Natural killer cell treated with Interleukin-12 subunit alpha and Interleukin-12 subunit beta and Interleukin-15 and Interleukin-18, amount 100 ng/mL, for 72 hours (primary cell): Measurements from ENCODE around the gene VPS35L. TPM values are rescaled to one million over a fixed set of nuclear protein-coding genes. Genes with fewer than 3 reads are reported as not detected.
"Not testable (repeated sequence)": the region's sequence is repeated elsewhere in the genome, so short reads cannot be mapped to it uniquely, and the experiment has no call there.

Experiments
- ATAC-seq, 2 donors: fragments of 150-1000 bp; cut with Tn5 transposase in 1 of 2; sonication (Bioruptor Pico), chemical (Tn5 transposase) in 1 of 2; 2 replicates each; pipeline ENCODE4 v1.10.0; 2021
- DNase-seq: peaks from one replicate; pipeline ENCODE4 v3.0.0; 2022; ENCODE audit warnings: low spot score
- H3K27ac Mint-ChIP-seq, 2 donors: 1 replicate in 1 of 2; 2 replicates in 1 of 2; pipeline ENCODE4 v1.8.0; 2022; ENCODE audit warnings: mixed read lengths in 2 of 2, mild to moderate bottlenecking in 1 of 2, moderate library complexity in 1 of 2
- H3K27me3 Mint-ChIP-seq, 2 donors: 1 replicate in 1 of 2; 2 replicates in 1 of 2; pipeline ENCODE4 v1.8.0; 2022; ENCODE audit warnings: mixed read lengths in 2 of 2
- H3K36me3 Mint-ChIP-seq: one replicate; pipeline ENCODE4 v1.8.0; 2022; ENCODE audit warnings: mixed read lengths
- H3K4me1 Mint-ChIP-seq, 2 donors: 1 replicate in 1 of 2; 2 replicates in 1 of 2; pipeline ENCODE4 v1.8.0; 2022; ENCODE audit warnings: low read depth in 2 of 2, mixed read lengths in 2 of 2, mild to moderate bottlenecking in 1 of 2
- H3K4me3 Mint-ChIP-seq: one replicate; pipeline ENCODE4 v1.8.0; 2022; ENCODE audit warnings: mixed read lengths
- H3K9me3 Mint-ChIP-seq: 2 replicates; pipeline ENCODE4 v1.8.0; 2022; ENCODE audit warnings: mixed read lengths
- total RNA-seq, 2 donors: library from RNA; stranded (reverse); gene quantifications; one replicate each; pipeline ENCODE4 v1.2.3, GENCODE V29; 2022

VPS35L gene
- total RNA-seq, 2 donors from 2014 or later = 41.1 to 52.6 TPM

DNA sequence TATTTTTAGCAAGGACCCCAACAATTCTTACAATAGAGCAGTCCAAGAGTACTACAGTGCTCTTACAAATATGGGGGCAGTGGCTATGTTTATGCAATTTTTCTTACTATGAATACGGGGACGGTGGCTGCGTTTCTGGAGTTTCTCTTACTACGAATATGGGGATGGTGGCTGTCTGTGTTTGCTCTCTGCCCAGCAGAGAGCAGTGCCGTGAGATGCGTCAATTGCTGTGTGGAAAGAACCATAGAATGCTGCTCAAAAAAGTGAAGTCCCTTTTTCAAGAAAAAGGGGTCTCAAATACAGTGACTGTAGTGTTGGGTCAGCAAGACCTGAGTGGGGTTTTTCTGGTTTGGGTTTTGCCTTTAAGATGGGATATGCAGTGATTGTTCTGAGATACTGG, 108.7 kb downstream of the VPS35L start:
- H3K9me3 Mint-ChIP-seq = peaks cover 6% of the 10 kb centered on the region
- H3K4me1 Mint-ChIP-seq = peaks cover 0 to 3% of the 10 kb centered on the region in 2 donors
- peaks cover 14% of the 10 kb centered on the region for H3K36me3 Mint-ChIP-seq
- DNase-seq (no peak), ATAC-seq (no peak)
- H3K27me3 Mint-ChIP-seq = no peaks in the 10 kb centered on the region
- no peak overlapping the region for H3K27ac Mint-ChIP-seq
- no peak overlapping the region for H3K4me3 Mint-ChIP-seq

DNA sequence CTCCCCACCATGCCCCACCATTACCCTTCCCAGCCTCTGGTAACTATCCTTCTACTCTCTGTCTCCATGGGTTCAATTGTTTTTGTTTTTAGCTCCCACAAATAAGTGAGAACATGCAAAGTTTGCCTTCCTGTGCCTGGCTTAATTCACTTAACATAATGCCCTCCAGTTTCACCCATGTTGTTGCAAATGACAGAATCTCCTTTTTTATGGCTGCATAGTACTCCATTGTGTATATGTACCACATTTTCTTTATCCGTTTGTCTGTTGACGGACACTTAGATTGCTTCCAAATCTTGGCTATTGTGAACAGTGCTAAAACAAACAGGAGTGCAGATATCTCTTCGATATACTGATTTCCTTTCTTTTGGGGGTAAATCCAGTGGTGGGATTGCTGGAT, 109.8 kb downstream of the VPS35L start:
- H3K27me3 Mint-ChIP-seq, H3K4me1 Mint-ChIP-seq, H3K9me3 Mint-ChIP-seq, H3K4me3 Mint-ChIP-seq, DNase-seq, H3K27ac Mint-ChIP-seq, ATAC-seq: not testable (repeated sequence)
- H3K36me3 Mint-ChIP-seq = peaks cover 14% of the 10 kb centered on the region

DNA sequence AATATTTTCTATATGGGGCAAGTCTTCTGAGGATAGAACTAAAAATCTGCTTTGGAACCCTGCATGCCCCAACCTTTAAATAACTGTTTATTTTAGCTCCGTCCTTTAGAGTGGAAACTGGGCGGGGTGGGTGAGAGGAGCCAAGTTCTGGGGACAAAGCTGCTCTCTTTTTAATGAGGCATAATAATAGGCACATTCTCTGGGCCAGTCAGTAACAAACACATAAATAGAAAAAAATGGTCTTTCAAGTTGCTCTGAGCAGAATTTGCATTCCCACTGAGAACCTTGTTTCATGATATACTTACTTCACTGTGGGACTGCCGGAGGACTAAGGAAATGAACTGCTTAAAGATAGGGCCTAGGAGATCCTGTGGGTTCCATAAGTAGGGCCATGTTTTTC, 111.0 kb downstream of the VPS35L start:
- DNase-seq (no peak), ATAC-seq (no peak)
- Mint-ChIP-seq H3K27me3 (no peaks in the 10 kb centered on the region), H3K9me3 (peaks cover 6% of the 10 kb centered on the region), H3K36me3 (peaks cover 14% of the 10 kb centered on the region), H3K4me1 (no peaks in the 10 kb centered on the region), H3K4me3 (no peak overlapping the region), H3K27ac (no peak overlapping the region)

DNA sequence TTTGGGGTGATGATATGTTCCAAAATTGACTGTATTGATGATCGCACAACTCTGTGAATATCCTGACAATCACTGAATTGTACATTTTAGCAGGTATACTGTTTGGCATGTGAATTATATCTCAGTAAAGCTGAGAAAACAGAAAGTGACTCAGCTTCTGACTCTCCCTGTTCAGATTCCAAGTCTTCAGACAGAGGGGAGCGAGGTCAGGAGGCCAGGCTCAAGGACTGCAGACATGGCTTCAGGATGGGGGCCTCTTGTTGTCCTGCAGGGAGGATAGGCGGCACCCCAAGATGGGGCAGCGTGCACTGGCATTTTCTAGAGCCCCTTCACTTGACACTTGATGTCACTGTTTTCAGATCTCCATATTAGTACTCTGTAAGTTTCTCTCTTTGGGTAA, 116.9 kb downstream of the VPS35L start:
- DNase-seq (no peak), ATAC-seq (no peak)
- H3K9me3 Mint-ChIP-seq = no peaks in the 10 kb centered on the region
- no peaks in the 10 kb centered on the region for H3K27me3 Mint-ChIP-seq
- H3K27ac Mint-ChIP-seq = no peak overlapping the region
- H3K4me1 Mint-ChIP-seq = no peaks in the 10 kb centered on the region
- H3K4me3 Mint-ChIP-seq = no peak overlapping the region
- no peaks in the 10 kb centered on the region for H3K36me3 Mint-ChIP-seq

DNA sequence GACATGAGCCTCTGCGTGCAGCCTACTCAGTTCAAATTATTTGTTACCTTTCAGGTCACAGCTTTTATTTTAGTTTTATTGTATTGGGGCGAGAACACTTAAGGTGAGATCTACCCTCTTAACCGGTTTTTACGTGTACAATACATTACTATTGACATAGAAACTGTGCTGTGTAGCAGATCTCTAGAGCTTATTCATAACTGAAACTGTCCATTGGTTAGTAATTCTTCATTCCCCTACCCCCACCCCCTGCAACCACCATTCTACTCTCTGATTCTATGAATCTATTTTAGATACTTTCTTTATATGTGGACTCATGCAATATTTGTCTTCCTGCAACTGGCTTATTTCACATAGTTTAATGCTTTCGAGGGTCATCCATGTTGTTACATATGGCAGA, 119.0 kb downstream of the VPS35L start:
- ATAC-seq = no peak
- H3K9me3 Mint-ChIP-seq = no peaks in the 10 kb centered on the region
- no peak overlapping the region for H3K27ac Mint-ChIP-seq
- no peaks in the 10 kb centered on the region for H3K36me3 Mint-ChIP-seq
- no peak overlapping the region for H3K4me3 Mint-ChIP-seq
- H3K4me1 Mint-ChIP-seq = no peaks in the 10 kb centered on the region
- no peaks in the 10 kb centered on the region for H3K27me3 Mint-ChIP-seq
- DNase-seq = no peak

DNA sequence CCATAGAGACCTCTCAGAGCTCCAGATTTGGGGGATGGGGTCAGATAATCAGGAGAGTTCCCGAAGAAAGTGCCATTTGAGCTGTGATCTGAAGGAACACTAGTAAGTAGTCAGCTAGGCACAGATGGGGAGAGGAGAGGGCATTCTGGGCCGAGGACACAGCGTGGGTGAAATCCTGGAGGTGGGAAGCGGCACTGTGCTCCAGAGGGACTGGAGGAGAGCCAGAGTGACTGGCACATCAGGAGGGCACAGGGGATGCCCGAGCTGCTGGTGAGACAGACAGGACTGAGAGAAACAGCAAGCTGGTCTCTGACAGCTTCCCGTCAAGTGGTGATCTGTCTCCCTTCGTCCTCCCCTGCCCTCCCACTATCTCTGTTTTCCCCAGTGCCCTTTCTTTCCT, 121.9 kb downstream of the VPS35L start:
- no peaks in the 10 kb centered on the region for H3K9me3 Mint-ChIP-seq
- ATAC-seq (no peak), DNase-seq (no peak)
- no peaks in the 10 kb centered on the region for H3K4me1 Mint-ChIP-seq
- no peaks in the 10 kb centered on the region for H3K36me3 Mint-ChIP-seq
- no peak overlapping the region for H3K27ac Mint-ChIP-seq
- H3K4me3 Mint-ChIP-seq = no peak overlapping the region
- no peaks in the 10 kb centered on the region for H3K27me3 Mint-ChIP-seq

DNA sequence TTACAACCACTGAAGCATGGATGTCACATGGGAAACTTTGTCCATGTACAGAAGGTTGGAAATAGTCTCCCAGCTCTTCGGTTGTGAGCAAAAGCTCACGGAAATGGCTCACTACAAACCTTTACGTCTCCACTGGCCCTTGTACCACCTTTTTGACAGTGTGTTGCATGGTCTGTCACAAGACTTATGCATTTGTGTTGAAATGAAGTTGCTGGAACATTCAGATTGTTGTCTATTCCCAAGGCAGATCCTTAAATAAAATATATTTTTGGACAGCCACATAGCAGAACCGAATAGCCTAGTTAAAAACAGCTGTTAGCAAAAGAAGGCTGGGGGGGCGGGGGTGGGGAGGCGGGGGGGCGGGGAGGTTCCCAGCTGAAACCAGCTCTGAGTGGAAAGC, 123.3 kb downstream of the VPS35L start:
- Mint-ChIP-seq H3K4me3 (no peak overlapping the region), H3K4me1 (no peaks in the 10 kb centered on the region), H3K36me3 (peaks cover 6% of the 10 kb centered on the region), H3K9me3 (no peaks in the 10 kb centered on the region), H3K27me3 (no peaks in the 10 kb centered on the region), H3K27ac (no peak overlapping the region)
- ATAC-seq = no peak
- DNase-seq = no peak

DNA sequence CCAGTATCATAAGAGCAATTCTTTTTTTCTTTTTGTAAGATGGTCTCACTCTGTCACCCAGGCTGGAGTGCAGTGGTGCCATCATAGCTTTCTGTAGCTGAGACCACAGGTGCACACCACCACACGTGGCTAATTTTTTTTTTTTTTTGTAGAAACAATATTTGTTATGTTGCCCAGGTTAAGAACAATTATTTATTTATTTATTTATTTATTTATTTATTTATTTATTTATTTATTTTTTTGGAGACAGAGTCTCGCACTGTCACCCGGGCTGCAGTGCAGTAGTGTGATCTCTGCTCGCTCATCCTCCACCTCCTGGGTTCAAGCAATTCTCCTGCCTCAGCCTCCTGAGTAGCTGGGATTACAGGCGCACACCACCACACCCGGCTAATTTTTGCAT, 123.8 kb downstream of the VPS35L start:
- not testable (repeated sequence) for H3K4me1 Mint-ChIP-seq, H3K36me3 Mint-ChIP-seq, H3K27me3 Mint-ChIP-seq, ATAC-seq, H3K4me3 Mint-ChIP-seq, H3K9me3 Mint-ChIP-seq, DNase-seq, H3K27ac Mint-ChIP-seq

DNA sequence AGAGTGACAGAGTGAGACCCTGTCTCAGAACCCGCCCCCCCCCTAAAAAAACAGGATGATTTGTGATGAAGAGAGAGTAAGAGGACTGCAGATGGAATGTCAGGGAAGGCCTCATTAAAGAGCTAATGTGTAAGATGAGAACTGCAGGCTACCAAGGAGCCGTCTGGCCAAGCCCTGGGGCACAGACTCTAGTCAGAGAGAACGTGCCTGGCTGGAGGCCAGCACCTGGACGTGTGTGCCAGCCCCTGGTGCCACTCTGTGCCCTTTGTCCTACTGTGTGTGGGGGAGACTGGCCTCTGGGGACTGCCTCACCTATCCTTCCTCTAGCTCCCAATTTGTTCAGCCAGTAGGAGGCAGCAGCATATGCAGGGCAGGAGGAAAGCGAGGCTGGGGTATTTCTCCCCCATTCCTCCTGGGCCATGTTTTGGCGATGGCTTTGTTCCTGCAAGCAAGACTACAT, 125.4 kb downstream of the VPS35L start:
- Mint-ChIP-seq H3K27me3 (no peaks in the 10 kb centered on the region), H3K9me3 (no peaks in the 10 kb centered on the region), H3K4me3 (no peak overlapping the region), H3K27ac (no peak overlapping the region), H3K36me3 (peaks cover 16% of the 10 kb centered on the region), H3K4me1 (no peaks in the 10 kb centered on the region)
- DNase-seq (no peak), ATAC-seq (no peak)

DNA sequence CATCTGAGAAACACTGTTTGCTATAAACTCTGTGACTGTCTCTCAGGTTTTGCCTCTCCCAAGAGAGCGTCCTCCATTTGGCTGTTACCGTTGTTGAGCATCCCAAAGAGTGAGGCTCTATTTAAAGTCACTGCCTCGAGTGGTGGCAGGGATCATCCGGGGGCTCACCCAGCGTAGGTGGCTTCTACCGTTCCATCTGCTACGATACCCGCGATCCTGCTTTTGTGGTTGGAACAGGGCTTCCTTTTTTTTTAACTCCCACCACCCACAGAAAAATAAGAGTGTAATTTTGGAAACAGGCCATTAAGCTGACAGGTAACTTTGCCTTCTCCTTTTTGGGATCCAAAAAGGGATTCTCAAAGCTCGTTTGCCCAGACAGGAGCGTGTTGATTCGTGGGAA, 126.1 kb downstream of the VPS35L start:
- no peak overlapping the region for H3K27ac Mint-ChIP-seq
- ATAC-seq (no peak), DNase-seq (no peak)
- H3K36me3 Mint-ChIP-seq = peaks cover 23% of the 10 kb centered on the region
- H3K4me3 Mint-ChIP-seq = no peak overlapping the region
- H3K27me3 Mint-ChIP-seq = no peaks in the 10 kb centered on the region
- no peaks in the 10 kb centered on the region for H3K9me3 Mint-ChIP-seq
- no peaks in the 10 kb centered on the region for H3K4me1 Mint-ChIP-seq

DNA sequence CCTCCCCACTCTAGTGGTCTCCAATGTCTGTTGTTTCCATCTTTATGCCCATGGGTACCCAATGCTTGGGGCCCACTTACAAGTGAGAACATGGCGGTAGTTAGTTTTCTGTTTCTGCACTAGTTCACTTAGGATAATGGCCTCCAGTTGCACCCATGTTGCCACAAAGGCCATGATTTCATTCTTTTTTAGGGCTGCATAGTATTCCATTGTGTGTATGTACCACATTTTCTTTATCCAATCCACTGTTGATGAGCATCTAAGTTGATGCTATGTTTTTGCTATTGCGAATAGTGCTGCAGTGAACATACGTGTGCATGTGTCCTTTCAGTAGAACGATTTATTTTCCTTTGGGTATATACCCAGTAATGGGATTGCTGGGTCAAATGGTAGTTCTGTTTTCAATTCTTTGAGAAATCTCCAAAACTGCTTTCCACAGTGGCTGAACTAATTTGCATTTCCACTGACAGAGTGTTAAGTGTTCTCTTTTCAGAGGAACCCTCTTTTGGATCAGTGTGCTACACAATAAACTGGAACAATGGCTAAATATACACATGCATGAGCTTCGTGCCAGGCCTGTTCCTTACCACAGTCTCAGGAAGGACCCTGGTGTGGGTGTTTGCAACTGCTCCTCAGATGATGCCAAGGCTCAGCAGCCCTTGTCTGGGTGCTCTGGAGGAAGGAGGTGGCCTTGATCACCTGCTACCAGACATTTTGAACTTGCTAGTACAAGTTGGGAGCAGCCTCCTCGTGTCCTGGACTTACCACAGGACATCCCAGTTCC, 128.1 kb downstream of the VPS35L start:
- no peaks in the 10 kb centered on the region for H3K27me3 Mint-ChIP-seq
- no peaks in the 10 kb centered on the region for H3K9me3 Mint-ChIP-seq
- no peak overlapping the region for H3K4me3 Mint-ChIP-seq
- DNase-seq (no peak), ATAC-seq (no peak)
- peaks cover 26% of the 10 kb centered on the region for H3K36me3 Mint-ChIP-seq
- no peak overlapping the region for H3K27ac Mint-ChIP-seq
- H3K4me1 Mint-ChIP-seq = peaks cover 0 to 6% of the 10 kb centered on the region in 2 donors

DNA sequence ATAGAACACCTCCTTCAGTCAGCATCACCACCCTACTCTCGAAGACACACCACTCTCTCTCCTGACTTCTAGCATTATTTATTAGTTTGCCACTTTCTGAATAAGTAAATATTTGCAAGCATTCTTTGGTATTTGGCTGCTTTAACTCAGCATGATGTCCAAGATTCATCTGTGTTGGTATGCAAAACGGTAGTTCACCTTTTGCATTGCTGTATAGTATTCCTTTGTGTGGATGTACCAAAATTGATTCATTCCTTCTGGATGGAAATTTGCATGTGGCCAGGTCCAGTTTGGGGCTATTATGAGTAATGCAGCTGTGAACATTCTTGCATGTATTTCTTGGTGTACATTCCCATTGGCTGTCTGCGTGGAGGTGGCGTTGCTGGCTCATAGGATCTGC, 129.7 kb downstream of the VPS35L start:
- no peak overlapping the region for H3K4me3 Mint-ChIP-seq
- no peaks in the 10 kb centered on the region for H3K27me3 Mint-ChIP-seq
- no peak overlapping the region for H3K27ac Mint-ChIP-seq
- no peak for ATAC-seq
- DNase-seq = no peak
- peaks cover 0 to 16% of the 10 kb centered on the region in 2 donors for H3K4me1 Mint-ChIP-seq
- H3K9me3 Mint-ChIP-seq = no peaks in the 10 kb centered on the region
- H3K36me3 Mint-ChIP-seq = peaks cover 26% of the 10 kb centered on the region

DNA sequence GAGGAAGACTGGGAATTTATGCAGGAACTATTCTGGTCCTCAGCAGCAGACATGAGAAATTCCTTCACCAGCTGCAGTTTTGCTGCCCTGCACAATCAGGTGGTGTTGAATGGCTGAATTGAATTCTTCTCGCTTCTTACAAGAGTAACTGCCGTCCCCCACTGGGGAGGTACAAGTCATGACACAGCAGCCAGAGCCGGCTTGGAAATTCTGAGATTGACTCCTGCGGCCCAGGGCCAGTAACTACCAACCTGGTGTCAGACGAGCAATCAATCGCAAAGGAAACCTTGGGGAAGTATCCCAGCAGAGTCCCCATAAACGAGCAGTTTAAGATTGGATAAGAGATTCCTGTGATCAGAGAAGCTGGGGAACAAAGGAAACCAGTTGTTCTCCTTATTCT, 131.8 kb downstream of the VPS35L start:
- Mint-ChIP-seq H3K27ac (no peak overlapping the region), H3K36me3 (peaks cover 26% of the 10 kb centered on the region), H3K4me1 (peaks cover 0 to 19% of the 10 kb centered on the region in 2 donors), H3K4me3 (no peak overlapping the region), H3K9me3 (no peaks in the 10 kb centered on the region), H3K27me3 (no peaks in the 10 kb centered on the region)
- DNase-seq (no peak), ATAC-seq (no peak)

DNA sequence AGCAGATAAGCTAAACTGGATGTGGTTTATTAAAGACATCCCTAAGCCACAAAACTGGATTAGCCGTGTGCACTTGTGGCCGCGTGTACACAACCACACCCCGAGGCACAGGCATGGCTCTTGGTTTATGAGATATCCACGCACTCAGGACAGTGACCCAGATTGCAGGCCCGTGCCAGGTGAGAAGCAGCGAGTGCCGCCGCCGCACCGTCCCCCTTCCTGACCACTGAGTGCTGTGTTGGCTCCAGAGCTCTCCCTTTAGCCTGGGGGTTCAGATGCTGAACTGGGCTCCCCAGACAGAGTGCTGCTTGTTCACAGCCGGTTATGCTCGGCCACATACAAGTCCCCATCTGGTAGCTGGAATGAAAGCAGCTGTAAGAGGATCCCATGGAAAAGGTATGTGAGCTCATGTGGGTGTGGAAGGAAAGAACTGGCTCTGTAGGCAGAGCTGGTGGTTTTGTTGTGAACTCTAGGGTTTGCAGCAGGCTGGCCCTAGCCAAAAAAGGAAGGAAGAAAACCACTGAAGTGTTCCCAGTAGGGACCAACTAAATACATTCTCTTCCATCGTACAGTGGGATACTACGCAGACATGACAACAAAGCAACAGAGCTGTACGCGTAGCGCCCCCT, 133.0 kb downstream of the VPS35L start:
- Mint-ChIP-seq H3K27me3 (no peaks in the 10 kb centered on the region), H3K4me1 (peaks cover 0 to 19% of the 10 kb centered on the region in 2 donors), H3K9me3 (no peaks in the 10 kb centered on the region), H3K27ac (no peak overlapping the region), H3K36me3 (peaks cover 23% of the 10 kb centered on the region), H3K4me3 (no peak overlapping the region)
- no peak for DNase-seq
- no peak for ATAC-seq
